NCI-H2107 treated with DMSO at 0.1 percent for 48 hours (cell line): Measurements from ENCODE around the gene FGF11.
"Not testable (repeated sequence)": the region's sequence is repeated elsewhere in the genome, so short reads cannot be mapped to it uniquely, and the experiment has no call there.

ENCODE experiments used
- DNase-seq: peaks from one replicate; lab custom pipeline; 2025; ENCODE audit not compliant: unreplicated experiment; lab: John Stamatoyannopoulos, UW

The FGF11 gene

DNA sequence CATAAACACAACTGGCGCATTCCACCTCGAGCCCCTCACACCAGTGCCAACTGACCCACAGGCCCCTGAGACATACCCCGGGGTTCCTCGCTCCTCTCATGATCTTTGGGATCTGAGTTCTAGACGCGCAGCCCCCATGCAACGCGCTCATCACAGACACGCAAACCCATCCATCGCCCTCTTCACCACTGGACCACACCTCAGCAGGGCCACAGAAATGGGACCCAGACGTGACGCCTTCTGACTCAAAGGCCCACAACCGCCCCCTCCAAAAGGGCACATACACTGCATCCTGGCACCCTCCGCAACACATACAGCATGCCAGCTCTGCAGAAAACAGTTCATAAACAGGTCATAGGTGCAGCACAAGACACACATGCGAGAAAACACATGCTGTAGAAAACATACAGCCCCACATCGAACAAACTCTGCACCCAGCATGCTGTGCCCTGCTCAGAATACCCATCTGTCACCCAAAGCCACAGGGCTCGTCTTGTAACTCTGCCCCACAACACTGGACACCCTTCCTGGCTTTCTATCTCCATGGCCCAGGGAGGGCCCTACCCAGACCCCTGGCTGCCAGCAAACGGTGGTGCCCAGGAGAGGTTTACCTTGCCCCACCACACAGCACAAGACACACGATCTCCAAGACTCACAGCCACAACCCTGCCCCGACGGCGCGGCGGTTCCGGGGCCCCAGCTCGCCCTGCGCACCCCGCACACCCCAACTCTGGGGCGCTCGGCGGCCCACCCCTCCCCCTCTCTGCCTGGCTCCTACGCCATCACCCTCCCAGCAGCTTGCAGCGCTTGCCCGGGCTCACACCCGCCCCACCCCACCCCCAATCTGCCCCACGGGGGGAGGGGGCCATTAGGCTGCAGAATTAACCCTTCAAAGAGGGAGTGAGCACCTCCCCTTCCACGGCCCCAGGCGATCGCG is 39.2 kb downstream of the FGF11 start:
- DNase-seq, result no peak

DNA sequence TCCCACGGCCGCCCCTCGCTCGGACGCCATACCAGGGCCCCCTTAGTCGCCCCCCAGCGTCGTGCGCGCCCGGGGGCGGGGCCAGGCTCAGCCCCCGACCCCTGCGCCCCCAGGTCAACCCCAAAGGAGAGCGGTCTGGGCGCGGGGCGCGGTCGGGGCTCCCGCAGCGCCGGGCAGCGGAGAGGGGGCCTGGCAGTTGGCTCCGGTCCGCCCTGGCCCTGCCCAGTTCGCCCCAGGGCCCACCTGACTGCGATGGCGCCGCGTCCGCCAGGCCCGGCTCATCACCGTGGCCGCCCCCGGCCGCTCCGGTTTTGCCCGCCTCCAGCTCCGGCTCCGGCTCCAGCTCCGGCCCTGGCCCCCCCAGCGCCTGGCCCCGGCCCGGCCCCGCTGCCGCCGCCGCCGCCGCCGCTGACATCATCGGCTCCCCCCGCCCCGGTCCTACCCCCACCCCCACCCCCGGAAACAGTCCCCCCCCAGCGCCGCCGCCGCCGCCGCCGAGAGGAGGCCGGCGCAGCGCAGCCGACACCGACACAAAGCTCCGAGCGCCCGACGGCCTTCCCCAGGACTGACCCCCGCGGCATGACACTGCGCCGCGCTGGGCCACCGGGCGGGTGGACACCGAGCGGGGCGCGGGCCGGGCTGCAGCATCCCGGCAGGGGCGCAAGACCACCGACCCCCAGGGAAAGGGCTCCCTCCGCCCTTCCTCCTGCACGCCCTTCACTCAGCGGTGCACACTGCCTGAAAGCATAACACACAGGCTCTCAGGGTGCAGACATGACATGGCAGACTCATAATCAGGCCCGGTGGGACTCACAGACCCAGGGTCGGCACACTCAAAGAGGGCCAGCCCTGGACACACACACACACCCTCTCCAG is 40.1 kb downstream of the FGF11 start, which contains the start of gene ZBTB4:
ZBTB4 (minus strand) TSS at position 419 of the 876 bp plus-strand sequence. CDS start 12,830 bp downstream, outside the sequence.
- no peak for DNase-seq

DNA sequence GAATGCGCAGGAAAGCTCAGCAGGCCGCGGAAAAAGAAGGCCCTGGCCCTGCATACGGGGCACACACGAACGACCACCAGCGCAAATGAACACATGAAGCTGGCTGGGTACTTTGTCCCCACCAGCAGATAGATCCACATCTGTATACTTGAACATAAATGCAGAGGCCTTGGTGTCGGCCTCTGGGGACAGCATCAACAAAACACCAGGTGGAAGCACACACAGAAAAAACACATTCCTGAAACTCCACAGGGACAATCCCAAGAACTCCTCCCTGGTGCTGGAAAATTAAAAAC is 40.7 kb downstream of the FGF11 start:
- no peak for DNase-seq

DNA sequence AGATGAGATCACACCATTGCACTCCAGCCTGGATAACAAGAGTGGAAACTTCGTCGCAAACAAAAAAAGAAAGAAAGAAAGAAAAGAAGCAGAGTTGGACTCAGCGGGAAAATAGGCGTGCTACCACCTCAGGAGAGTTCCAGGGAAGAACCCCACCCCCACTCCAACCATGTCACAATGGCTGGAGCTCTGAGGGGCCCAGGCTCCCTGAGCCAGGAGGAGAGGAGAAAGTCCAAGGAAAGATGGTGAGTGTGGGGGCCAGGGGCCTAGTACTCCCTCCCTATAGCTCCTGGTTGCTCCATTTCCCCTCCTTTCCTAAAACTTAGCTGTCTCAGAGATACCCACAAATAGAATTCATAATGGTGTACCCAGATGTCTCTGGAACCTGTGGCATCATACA is 42.0 kb downstream of the FGF11 start, which contains the start of gene SLC35G6:
SLC35G6 (plus strand) TSS at position 172 of the 400 bp plus-strand sequence; CDS start at position 243, 71 bp downstream.
- DNase-seq, result not testable (repeated sequence)

GRCh38 chr17:7481842-7482741 is 42.8 kb downstream of the FGF11 start:
- not testable (repeated sequence) for DNase-seq

DNA sequence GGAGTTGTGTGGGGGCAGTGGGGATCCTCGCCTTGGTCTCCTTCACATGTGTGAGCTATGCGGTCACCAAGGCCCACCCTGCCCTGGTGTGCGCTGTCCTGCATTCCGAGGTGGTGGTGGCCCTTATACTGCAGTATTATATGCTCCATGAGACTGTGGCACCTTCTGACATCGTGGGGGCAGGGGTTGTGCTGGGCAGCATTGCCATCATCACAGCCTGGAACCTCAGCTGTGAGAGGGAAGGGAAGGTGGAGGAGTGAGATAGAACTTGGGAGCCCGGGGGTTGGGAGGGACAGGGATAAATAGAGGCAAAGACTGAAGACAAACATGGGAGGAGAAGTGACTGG is 43.4 kb downstream of the FGF11 start:
- not testable (repeated sequence) for DNase-seq

DNA sequence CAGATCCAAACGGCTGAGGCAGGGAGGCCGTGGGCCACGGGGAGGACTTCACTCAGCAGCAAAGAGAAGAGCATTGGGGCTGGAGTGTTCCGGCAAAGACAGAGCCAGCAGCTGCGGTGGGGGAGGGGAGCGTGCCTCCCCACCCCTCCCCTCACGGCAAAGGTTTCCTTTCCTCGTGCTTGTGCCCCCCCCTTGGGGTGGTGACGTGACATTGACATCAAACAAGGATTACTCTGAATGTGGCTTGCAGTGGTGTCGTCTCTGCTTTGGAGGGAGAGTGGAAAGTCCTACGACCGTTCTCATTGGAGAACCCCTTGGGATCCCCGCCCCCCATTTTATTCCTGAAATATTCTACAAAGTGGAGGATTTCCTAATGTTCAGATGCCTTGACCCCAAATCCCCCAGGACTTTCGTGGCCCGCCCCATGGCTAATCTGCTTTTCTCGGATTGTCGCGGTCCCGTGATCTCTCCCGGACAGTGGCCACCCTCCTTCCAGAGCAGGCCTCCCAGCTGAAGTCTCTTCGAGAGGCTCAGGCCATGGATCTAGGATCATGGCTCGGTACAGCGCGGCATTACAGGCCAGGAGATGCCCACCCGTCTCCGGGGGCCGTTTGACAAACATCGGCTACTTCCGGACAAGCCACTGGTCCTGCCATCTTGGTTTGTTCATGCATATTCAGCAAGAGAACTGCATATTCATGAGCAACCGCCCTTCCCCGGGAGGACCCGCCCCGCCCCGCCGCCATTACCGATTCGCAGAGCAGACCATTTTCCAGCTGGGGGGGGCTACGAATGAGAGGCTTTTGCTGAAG is 44.1 kb downstream of the FGF11 start:
- peak; percentile 82 for DNase-seq

DNA sequence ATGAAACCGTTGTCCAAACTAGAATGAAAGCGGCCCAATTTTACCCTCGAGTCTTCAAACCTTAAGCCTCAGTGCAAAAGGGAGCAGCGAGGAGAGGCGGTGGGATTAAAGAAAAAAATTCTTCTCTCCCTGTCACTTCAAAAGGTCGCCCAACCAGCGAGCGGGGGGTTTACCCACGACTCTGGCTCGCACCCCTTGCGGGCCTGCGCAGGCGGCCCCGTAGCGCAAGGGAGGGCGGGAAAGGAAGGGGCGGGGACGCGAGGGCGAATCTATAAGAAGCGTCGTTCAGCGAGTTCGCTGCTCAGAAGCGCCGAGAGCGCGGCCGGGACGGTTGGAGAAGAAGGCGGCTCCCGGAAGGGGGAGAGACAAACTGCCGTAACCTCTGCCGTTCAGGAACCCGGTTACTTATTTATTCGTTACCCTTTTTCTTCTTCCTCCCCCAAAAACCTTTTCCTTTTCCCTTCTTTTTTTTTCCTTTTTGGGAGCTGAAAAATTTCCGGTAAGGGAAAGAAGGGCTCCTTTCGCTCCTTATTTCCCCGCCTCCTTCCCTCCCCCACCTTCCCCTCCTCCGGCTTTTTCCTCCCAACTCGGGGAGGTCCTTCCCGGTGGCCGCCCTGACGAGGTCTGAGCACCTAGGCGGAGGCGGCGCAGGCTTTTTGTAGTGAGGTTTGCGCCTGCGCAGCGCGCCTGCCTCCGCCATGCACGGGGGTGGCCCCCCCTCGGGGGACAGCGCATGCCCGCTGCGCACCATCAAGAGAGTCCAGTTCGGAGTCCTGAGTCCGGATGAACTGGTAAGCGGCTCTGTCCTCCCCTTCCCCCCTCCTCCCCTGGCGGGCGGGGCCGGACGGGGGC is 45.0 kb downstream of the FGF11 start, which contains the start of gene POLR2A:
POLR2A (plus strand) TSS at position 300 of the 852 bp plus-strand sequence.
- peak; percentile 82 for DNase-seq

GRCh38 chr17:7484919-7485377 is 45.6 kb downstream of the FGF11 start:
- DNase-seq, result no peak

DNA sequence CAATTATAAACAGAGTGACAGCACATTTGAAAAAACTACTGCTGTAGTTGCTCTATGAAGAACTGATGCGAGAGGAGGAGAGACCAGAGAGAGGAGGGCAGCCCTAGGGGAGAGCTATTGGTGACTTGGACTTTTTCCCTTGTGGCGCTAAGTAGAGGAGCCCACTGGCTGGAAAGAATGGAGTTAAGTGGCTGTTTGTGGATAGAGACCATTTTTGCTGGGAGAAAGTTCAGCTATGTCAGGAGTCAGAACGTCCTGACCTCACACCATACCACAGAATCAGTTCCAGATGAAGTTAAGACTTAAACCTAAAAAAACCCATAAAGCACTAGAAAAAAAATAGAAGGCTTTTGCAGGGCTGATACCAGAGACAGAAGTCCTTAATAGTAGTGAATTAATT is 46.9 kb downstream of the FGF11 start:
- no peak for DNase-seq

DNA sequence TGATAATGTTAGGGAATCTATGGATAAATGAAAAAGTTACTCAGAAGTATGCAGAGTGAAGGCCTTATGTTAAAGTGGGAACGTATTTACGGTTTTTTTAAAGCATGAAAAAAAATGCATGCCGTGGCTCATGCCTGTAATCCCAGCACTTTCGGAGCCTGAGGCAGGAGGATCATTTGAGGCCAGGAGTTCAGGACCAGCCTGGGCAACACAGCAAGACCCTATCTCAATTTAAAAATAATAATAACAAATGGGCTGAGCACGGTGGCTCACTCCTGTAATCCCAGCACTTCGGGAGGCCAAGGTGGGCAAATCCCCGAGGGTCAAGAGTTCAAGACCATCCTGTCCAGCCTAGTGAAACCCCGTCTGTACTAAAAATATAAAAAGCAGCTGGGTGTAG is 50.8 kb downstream of the FGF11 start:
- no peak for DNase-seq

DNA sequence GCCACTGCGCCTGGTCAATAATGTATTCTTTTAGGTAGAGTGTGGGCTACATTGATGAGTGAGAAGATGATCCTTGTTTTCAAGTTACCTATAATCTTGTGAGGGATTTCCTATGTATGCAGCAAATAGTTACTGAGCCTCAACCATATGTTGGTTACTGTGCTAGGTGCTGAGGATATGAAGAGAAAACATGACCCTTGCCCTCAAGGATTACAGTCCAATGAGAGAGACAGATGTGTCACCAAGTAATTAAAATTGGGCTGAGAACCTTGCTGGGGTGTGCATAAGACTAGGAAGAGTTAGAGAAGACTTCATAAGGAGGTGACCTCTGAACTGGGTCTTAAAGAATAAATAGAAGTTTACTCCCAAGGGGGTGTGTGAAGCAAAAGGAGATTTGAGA is 52.3 kb downstream of the FGF11 start:
- DNase-seq, result no peak

GRCh38 chr17:7493941-7494340 is 54.6 kb downstream of the FGF11 start:
- DNase-seq, result no peak
